WTC11 (cell line): Measurements from ENCODE around the gene PTPN7. TPM values are rescaled to one million over a fixed set of nuclear protein-coding genes. Genes with fewer than 3 reads are reported as not detected.

Source experiments
- ATAC-seq: fragments of 200-7000 bp; cut with Tn5 transposase; 2 replicates; pipeline ENCODE4 v1.10.0; 2021; ENCODE audit warnings: mild to moderate bottlenecking, moderate library complexity
- CTCF ChIA-PET: fragments of 300-600 bp; sonication (Branson Sonifier 250); formaldehyde crosslinking; loops from one replicate; lab custom pipeline; 2021; ENCODE audit warnings: antibody characterized with exemption; lab: Charles Lee
- POLR2A ChIA-PET: fragments of 350-600 bp; sonication (Branson Sonifier 250); formaldehyde crosslinking; loops from one replicate; lab custom pipeline; 2021; ENCODE audit warnings: antibody characterized with exemption; lab: Charles Lee
- DNase-seq: peaks from one replicate; pipeline ENCODE4 v3.0.0; 2021; ENCODE audit warnings: low spot score
- H3K27ac Mint-ChIP-seq: 2 replicates; pipeline ENCODE4 v1.8.0; 2021; ENCODE audit warnings: mixed read lengths
- H3K27me3 Mint-ChIP-seq: 2 replicates; pipeline ENCODE4 v1.8.0; 2021; ENCODE audit warnings: low read depth, mild to moderate bottlenecking, moderate library complexity, mixed read lengths
- H3K36me3 Mint-ChIP-seq: 2 replicates; pipeline ENCODE4 v1.8.0; 2021; ENCODE audit warnings: mixed read lengths
- H3K4me1 Mint-ChIP-seq: 2 replicates; pipeline ENCODE4 v1.8.0; 2022; ENCODE audit warnings: mixed read lengths
- H3K4me3 Mint-ChIP-seq: 2 replicates; pipeline ENCODE4 v1.8.0; 2021; ENCODE audit warnings: mild to moderate bottlenecking, moderate library complexity, mixed read lengths
- H3K9me3 Mint-ChIP-seq: 2 replicates; pipeline ENCODE4 v1.8.0; 2021; ENCODE audit warnings: mixed read lengths
- ARID4B ChIP-seq: sonication (generic); formaldehyde crosslinking; IDR thresholded peaks from 2 replicates; pipeline ENCODE4 v1.8.0; 2023; ENCODE audit warnings: missing genetic modification reagents, mild to moderate bottlenecking, borderline replicate concordance
- E2F1 ChIP-seq: sonication (generic); formaldehyde crosslinking; IDR thresholded peaks from 2 replicates; pipeline ENCODE4 v1.8.0; 2022; ENCODE audit warnings: mild to moderate bottlenecking, missing genetic modification reagents
- FOXP1 ChIP-seq: sonication (generic); formaldehyde crosslinking; IDR thresholded peaks from 2 replicates; pipeline ENCODE4 v1.8.0; 2022; ENCODE audit warnings: missing genetic modification reagents, mild to moderate bottlenecking, moderate library complexity, borderline replicate concordance
- GRHL2 ChIP-seq: fragments of 250-450 bp; sonication (Bioruptor Pico); IDR thresholded peaks from 2 replicates; pipeline ENCODE4 v1.8.0; 2022; ENCODE audit warnings: mild to moderate bottlenecking, moderate library complexity; ENCODE audit not compliant: insufficient replicate concordance, severe bottlenecking
- JUN ChIP-seq: sonication (generic); formaldehyde crosslinking; IDR thresholded peaks from 2 replicates; pipeline ENCODE4 v1.8.0; 2023; ENCODE audit warnings: mild to moderate bottlenecking, missing genetic modification reagents
- PRRX2 ChIP-seq: fragments of 250-450 bp; sonication (Bioruptor Pico); IDR thresholded peaks from 2 replicates; pipeline ENCODE4 v1.8.0; 2021; ENCODE audit warnings: mild to moderate bottlenecking
- STAT6 ChIP-seq: sonication (generic); formaldehyde crosslinking; conservative IDR thresholded peaks from 2 replicates; pipeline ENCODE4 v1.8.1; 2023; ENCODE audit warnings: mild to moderate bottlenecking, low read depth, missing genetic modification reagents, moderate library complexity
- TCF7 ChIP-seq: sonication (generic); formaldehyde crosslinking; IDR thresholded peaks from 2 replicates; pipeline ENCODE4 v1.8.0; 2022; ENCODE audit warnings: mild to moderate bottlenecking, low read depth, missing genetic modification reagents, moderate library complexity
- ZBTB43 ChIP-seq: sonication (generic); formaldehyde crosslinking; IDR thresholded peaks from 2 replicates; pipeline ENCODE4 v1.8.1; 2023; ENCODE audit warnings: mild to moderate bottlenecking, missing genetic modification reagents
- ZMAT4 ChIP-seq: fragments of 250-450 bp; sonication (Bioruptor Pico); IDR thresholded peaks from 2 replicates; pipeline ENCODE4 v1.9.0; 2021; ENCODE audit warnings: mild to moderate bottlenecking
- ZNF219 ChIP-seq: sonication (generic); formaldehyde crosslinking; IDR thresholded peaks from 2 replicates; pipeline ENCODE4 v1.8.0; 2023; ENCODE audit warnings: missing genetic modification reagents, mild to moderate bottlenecking, borderline replicate concordance
- total RNA-seq: library from RNA; stranded (reverse); gene quantifications from 3 replicates; pipeline ENCODE4 v1.2.3, GENCODE V29; 2021
- TF ChIP-seq, protein P1 (sequence below): fragments of 250-450 bp; sonication (Bioruptor Pico); IDR thresholded peaks from 2 replicates; pipeline ENCODE4 v1.9.0; 2021; ENCODE audit warnings: mild to moderate bottlenecking, borderline replicate concordance
- TF ChIP-seq, protein P2 (sequence below): sonication (generic); formaldehyde crosslinking; conservative IDR thresholded peaks from 2 replicates; pipeline ENCODE4 v1.8.1; 2022; ENCODE audit warnings: mild to moderate bottlenecking, missing genetic modification reagents
- TF ChIP-seq, protein P3 (sequence below): sonication (generic); formaldehyde crosslinking; IDR thresholded peaks from 2 replicates; pipeline ENCODE4 v1.8.1; 2023; ENCODE audit warnings: mild to moderate bottlenecking, missing genetic modification reagents, moderate library complexity
- TF ChIP-seq, protein P4 (sequence below): sonication (generic); formaldehyde crosslinking; IDR thresholded peaks from 2 replicates; pipeline ENCODE4 v1.8.0; 2022; ENCODE audit warnings: missing genetic modification reagents

The PTPN7 gene
- total RNA-seq, 1 experiment from 2014 or later: 0.98 TPM

DNA sequence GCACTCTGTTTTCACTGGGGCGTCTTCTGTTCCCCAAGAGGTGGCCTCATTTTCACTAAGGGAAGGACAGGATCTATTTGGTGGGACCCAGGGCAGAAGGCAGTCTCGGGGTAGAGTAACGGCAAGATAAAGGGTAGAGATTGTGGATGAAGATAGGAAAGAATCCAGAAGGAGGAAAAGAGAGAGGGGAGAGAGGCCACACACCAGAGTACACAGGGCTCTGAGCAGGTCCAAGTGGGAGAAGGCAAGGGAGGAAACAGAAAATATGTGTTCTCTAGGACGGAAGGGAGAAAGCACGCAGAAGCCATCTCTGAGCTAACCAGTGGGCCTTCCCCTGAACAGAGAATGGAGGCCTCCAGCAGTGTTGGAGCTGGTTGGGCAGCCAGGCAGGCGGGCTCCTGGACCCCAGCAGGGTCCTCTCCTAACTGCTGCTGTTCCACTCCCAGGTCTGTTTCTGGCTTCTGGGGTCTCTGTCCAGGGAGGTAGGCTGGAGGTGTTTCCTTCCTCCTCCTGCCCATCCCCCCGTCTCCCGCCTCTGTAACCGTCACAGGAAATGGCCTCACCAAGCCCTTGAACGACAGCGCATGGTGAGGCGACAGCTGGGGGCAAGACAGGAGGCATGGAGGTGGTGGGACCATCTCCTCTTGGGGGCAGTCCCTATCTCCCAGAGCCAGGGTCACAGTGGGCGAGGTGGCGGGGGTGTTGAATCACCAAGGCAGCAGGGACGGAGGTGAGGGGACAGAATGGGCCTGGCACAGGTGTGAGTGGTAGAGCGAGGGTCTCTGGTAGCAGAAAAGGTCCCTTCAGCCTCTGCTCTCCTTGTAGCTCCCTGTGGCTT lies 649 bp downstream of the PTPN7 start:
- ATAC-seq (no peak), DNase-seq (no peak)
- ChIA-PET CTCF (interaction anchor here (0.9 to 3.1 kb wide), 5 partner anchors 24 to 33 kb away, joined by 3 to 9 read pairs (median 4); no protein-coding TSS in a partner anchor), POLR2A (no interaction called here)
- Mint-ChIP-seq H3K4me3 (no peak overlapping the region), H3K36me3 (no peaks in the 10 kb centered on the region), H3K27me3 (no peaks in the 10 kb centered on the region; the same call in 1 of the 2 replicates), H3K27ac (peak overlapping the region; percentile 14; the same call in 1 of the 2 replicates), H3K9me3 (no peaks in the 10 kb centered on the region), H3K4me1 (peaks cover 39% of the 10 kb centered on the region)
- TF ChIP-seq ARID4B (CRISPR knock-in tag): no peak
- TF ChIP-seq, protein P1, sequence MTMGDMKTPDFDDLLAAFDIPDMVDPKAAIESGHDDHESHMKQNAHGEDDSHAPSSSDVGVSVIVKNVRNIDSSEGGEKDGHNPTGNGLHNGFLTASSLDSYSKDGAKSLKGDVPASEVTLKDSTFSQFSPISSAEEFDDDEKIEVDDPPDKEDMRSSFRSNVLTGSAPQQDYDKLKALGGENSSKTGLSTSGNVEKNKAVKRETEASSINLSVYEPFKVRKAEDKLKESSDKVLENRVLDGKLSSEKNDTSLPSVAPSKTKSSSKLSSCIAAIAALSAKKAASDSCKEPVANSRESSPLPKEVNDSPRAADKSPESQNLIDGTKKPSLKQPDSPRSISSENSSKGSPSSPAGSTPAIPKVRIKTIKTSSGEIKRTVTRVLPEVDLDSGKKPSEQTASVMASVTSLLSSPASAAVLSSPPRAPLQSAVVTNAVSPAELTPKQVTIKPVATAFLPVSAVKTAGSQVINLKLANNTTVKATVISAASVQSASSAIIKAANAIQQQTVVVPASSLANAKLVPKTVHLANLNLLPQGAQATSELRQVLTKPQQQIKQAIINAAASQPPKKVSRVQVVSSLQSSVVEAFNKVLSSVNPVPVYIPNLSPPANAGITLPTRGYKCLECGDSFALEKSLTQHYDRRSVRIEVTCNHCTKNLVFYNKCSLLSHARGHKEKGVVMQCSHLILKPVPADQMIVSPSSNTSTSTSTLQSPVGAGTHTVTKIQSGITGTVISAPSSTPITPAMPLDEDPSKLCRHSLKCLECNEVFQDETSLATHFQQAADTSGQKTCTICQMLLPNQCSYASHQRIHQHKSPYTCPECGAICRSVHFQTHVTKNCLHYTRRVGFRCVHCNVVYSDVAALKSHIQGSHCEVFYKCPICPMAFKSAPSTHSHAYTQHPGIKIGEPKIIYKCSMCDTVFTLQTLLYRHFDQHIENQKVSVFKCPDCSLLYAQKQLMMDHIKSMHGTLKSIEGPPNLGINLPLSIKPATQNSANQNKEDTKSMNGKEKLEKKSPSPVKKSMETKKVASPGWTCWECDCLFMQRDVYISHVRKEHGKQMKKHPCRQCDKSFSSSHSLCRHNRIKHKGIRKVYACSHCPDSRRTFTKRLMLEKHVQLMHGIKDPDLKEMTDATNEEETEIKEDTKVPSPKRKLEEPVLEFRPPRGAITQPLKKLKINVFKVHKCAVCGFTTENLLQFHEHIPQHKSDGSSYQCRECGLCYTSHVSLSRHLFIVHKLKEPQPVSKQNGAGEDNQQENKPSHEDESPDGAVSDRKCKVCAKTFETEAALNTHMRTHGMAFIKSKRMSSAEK (CRISPR knock-in tag): no peak
- no peak for TF ChIP-seq ZNF219 (CRISPR knock-in tag)
- TF ChIP-seq, protein P2, sequence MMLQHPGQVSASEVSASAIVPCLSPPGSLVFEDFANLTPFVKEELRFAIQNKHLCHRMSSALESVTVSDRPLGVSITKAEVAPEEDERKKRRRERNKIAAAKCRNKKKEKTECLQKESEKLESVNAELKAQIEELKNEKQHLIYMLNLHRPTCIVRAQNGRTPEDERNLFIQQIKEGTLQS (CRISPR knock-in tag): no peak
- TF ChIP-seq E2F1 (CRISPR knock-in tag): no peak
- TF ChIP-seq ZMAT4 (CRISPR knock-in tag): no peak
- TF ChIP-seq, protein P3, sequence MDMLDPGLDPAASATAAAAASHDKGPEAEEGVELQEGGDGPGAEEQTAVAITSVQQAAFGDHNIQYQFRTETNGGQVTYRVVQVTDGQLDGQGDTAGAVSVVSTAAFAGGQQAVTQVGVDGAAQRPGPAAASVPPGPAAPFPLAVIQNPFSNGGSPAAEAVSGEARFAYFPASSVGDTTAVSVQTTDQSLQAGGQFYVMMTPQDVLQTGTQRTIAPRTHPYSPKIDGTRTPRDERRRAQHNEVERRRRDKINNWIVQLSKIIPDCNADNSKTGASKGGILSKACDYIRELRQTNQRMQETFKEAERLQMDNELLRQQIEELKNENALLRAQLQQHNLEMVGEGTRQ (CRISPR knock-in tag): no peak
- TF ChIP-seq TCF7: no peak
- TF ChIP-seq PRRX2 (CRISPR knock-in tag): no peak
- TF ChIP-seq, protein P4, sequence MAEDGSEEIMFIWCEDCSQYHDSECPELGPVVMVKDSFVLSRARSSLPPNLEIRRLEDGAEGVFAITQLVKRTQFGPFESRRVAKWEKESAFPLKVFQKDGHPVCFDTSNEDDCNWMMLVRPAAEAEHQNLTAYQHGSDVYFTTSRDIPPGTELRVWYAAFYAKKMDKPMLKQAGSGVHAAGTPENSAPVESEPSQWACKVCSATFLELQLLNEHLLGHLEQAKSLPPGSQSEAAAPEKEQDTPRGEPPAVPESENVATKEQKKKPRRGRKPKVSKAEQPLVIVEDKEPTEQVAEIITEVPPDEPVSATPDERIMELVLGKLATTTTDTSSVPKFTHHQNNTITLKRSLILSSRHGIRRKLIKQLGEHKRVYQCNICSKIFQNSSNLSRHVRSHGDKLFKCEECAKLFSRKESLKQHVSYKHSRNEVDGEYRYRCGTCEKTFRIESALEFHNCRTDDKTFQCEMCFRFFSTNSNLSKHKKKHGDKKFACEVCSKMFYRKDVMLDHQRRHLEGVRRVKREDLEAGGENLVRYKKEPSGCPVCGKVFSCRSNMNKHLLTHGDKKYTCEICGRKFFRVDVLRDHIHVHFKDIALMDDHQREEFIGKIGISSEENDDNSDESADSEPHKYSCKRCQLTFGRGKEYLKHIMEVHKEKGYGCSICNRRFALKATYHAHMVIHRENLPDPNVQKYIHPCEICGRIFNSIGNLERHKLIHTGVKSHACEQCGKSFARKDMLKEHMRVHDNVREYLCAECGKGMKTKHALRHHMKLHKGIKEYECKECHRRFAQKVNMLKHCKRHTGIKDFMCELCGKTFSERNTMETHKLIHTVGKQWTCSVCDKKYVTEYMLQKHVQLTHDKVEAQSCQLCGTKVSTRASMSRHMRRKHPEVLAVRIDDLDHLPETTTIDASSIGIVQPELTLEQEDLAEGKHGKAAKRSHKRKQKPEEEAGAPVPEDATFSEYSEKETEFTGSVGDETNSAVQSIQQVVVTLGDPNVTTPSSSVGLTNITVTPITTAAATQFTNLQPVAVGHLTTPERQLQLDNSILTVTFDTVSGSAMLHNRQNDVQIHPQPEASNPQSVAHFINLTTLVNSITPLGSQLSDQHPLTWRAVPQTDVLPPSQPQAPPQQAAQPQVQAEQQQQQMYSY (CRISPR knock-in tag): no peak
- TF ChIP-seq STAT6: no peak
- no peak for TF ChIP-seq ZBTB43 (CRISPR knock-in tag)
- no peak for TF ChIP-seq FOXP1 (CRISPR knock-in tag)
- TF ChIP-seq GRHL2 (CRISPR knock-in tag): no peak
- no peak for TF ChIP-seq JUN
